ENCODE measurements around the gene MYO9B.

Gene MYO9B

GRCh38 chr19:17110599-17110966, 35.0 kb downstream of the MYO9B start:
- H3K9ac ChIP-seq (ENCODE audit: low read length in 5 of 5) = no peak overlapping the region
- no peaks in the 10 kb centered on the region for H3K27me3 ChIP-seq (ENCODE audit: control insufficient read depth in 5 of 5, insufficient read depth in 4 of 5, low read length in 5 of 5)
- no peak overlapping the region for H3K27ac ChIP-seq (ENCODE audit: low read depth, low read length)
- no peak overlapping the region for H3K4me3 ChIP-seq (ENCODE audit: low read depth in 1 of 5, low read length in 5 of 5)
- H3K4me1 ChIP-seq (ENCODE audit: control insufficient read depth in 5 of 5, insufficient read depth in 5 of 5, low read length in 5 of 5) = peaks cover 6 to 66% (median 45%) of the 10 kb centered on the region in 5 donors
- H3K9me3 ChIP-seq (ENCODE audit: control insufficient read depth in 5 of 5, low read length in 5 of 5) = no peaks in the 10 kb centered on the region
- H3K36me3 ChIP-seq (ENCODE audit: control insufficient read depth in 5 of 5, insufficient read depth in 5 of 5, low read length in 5 of 5) = peaks cover 0 to 35% (median 15%) of the 10 kb centered on the region in 5 donors

- no peaks in the 10 kb centered on the region for H3K27me3 ChIP-seq (ENCODE audit: control insufficient read depth in 5 of 5, insufficient read depth in 4 of 5, low read length in 5 of 5)
- peaks cover 0 to 27% (median 15%) of the 10 kb centered on the region in 5 donors for H3K36me3 ChIP-seq (ENCODE audit: control insufficient read depth in 5 of 5, insufficient read depth in 5 of 5, low read length in 5 of 5)
- peaks cover 6 to 77% (median 51%) of the 10 kb centered on the region in 5 donors for H3K4me1 ChIP-seq (ENCODE audit: control insufficient read depth in 5 of 5, insufficient read depth in 5 of 5, low read length in 5 of 5)
- H3K4me3 ChIP-seq (ENCODE audit: low read depth in 1 of 5, low read length in 5 of 5) = no peak overlapping the region
- H3K9ac ChIP-seq (ENCODE audit: low read length in 5 of 5) = no peak overlapping the region
- no peaks in the 10 kb centered on the region for H3K9me3 ChIP-seq (ENCODE audit: control insufficient read depth in 5 of 5, low read length in 5 of 5)
- H3K27ac ChIP-seq (ENCODE audit: low read depth, low read length) = no peak overlapping the region
These were observed 36.2 kb downstream of the MYO9B start for GRCh38 chr19:17111766-17112165.

GRCh38 chr19:17112271-17112670, 36.7 kb downstream of the MYO9B start:
- H3K4me1 ChIP-seq (ENCODE audit: control insufficient read depth in 5 of 5, insufficient read depth in 5 of 5, low read length in 5 of 5) = peaks cover 6 to 78% (median 53%) of the 10 kb centered on the region in 5 donors
- no peaks in the 10 kb centered on the region for H3K9me3 ChIP-seq (ENCODE audit: control insufficient read depth in 5 of 5, low read length in 5 of 5)
- H3K9ac ChIP-seq (ENCODE audit: low read length in 5 of 5) = peak overlapping the region in 1 of 5 donors; percentile 43
- H3K27ac ChIP-seq (ENCODE audit: low read depth, low read length) = no peak overlapping the region
- peaks cover 0 to 27% (median 14%) of the 10 kb centered on the region in 5 donors for H3K36me3 ChIP-seq (ENCODE audit: control insufficient read depth in 5 of 5, insufficient read depth in 5 of 5, low read length in 5 of 5)
- no peaks in the 10 kb centered on the region for H3K27me3 ChIP-seq (ENCODE audit: control insufficient read depth in 5 of 5, insufficient read depth in 4 of 5, low read length in 5 of 5)
- no peak overlapping the region for H3K4me3 ChIP-seq (ENCODE audit: low read depth in 1 of 5, low read length in 5 of 5)

- Histone ChIP-seq H3K36me3 (ENCODE audit: control insufficient read depth in 5 of 5, insufficient read depth in 5 of 5, low read length in 5 of 5) (peaks cover 0 to 27% (median 13%) of the 10 kb centered on the region in 5 donors), H3K27me3 (ENCODE audit: control insufficient read depth in 5 of 5, insufficient read depth in 4 of 5, low read length in 5 of 5) (no peaks in the 10 kb centered on the region), H3K9me3 (ENCODE audit: control insufficient read depth in 5 of 5, low read length in 5 of 5) (no peaks in the 10 kb centered on the region), H3K4me1 (ENCODE audit: control insufficient read depth in 5 of 5, insufficient read depth in 5 of 5, low read length in 5 of 5) (peaks cover 4 to 78% (median 52%) of the 10 kb centered on the region in 5 donors), H3K27ac (ENCODE audit: low read depth, low read length) (no peak overlapping the region), H3K4me3 (ENCODE audit: low read depth in 1 of 5, low read length in 5 of 5) (no peak overlapping the region), H3K9ac (ENCODE audit: low read length in 5 of 5) (peak overlapping the region in 1 of 5 donors; percentile 43)
These were observed 37.1 kb downstream of the MYO9B start for GRCh38 chr19:17112700-17113099.

- Histone ChIP-seq H3K9ac (ENCODE audit: low read length in 5 of 5) (no peak overlapping the region), H3K4me1 (ENCODE audit: control insufficient read depth in 5 of 5, insufficient read depth in 5 of 5, low read length in 5 of 5) (peaks cover 2 to 72% (median 46%) of the 10 kb centered on the region in 5 donors), H3K36me3 (ENCODE audit: control insufficient read depth in 5 of 5, insufficient read depth in 5 of 5, low read length in 5 of 5) (peaks cover 0 to 27% (median 13%) of the 10 kb centered on the region in 5 donors), H3K4me3 (ENCODE audit: low read depth in 1 of 5, low read length in 5 of 5) (no peak overlapping the region), H3K9me3 (ENCODE audit: control insufficient read depth in 5 of 5, low read length in 5 of 5) (no peaks in the 10 kb centered on the region), H3K27me3 (ENCODE audit: control insufficient read depth in 5 of 5, insufficient read depth in 4 of 5, low read length in 5 of 5) (no peaks in the 10 kb centered on the region), H3K27ac (ENCODE audit: low read depth, low read length) (no peak overlapping the region)
These were observed 37.7 kb downstream of the MYO9B start for GRCh38 chr19:17113127-17113785.

GRCh38 chr19:17114414-17114831, 38.8 kb downstream of the MYO9B start:
- H3K4me1 ChIP-seq (ENCODE audit: control insufficient read depth in 5 of 5, insufficient read depth in 5 of 5, low read length in 5 of 5) = peaks cover 0 to 63% (median 42%) of the 10 kb centered on the region in 5 donors
- no peaks in the 10 kb centered on the region for H3K27me3 ChIP-seq (ENCODE audit: control insufficient read depth in 5 of 5, insufficient read depth in 4 of 5, low read length in 5 of 5)
- no peak overlapping the region for H3K27ac ChIP-seq (ENCODE audit: low read depth, low read length)
- no peak overlapping the region for H3K4me3 ChIP-seq (ENCODE audit: low read depth in 1 of 5, low read length in 5 of 5)
- H3K9ac ChIP-seq (ENCODE audit: low read length in 5 of 5) = no peak overlapping the region
- peaks cover 0 to 25% (median 17%) of the 10 kb centered on the region in 5 donors for H3K36me3 ChIP-seq (ENCODE audit: control insufficient read depth in 5 of 5, insufficient read depth in 5 of 5, low read length in 5 of 5)
- no peaks in the 10 kb centered on the region for H3K9me3 ChIP-seq (ENCODE audit: control insufficient read depth in 5 of 5, low read length in 5 of 5)

GRCh38 chr19:17116996-17117702, 41.6 kb downstream of the MYO9B start:
- peaks cover 0 to 11% (median 6%) of the 10 kb centered on the region in 5 donors for H3K36me3 ChIP-seq (ENCODE audit: control insufficient read depth in 5 of 5, insufficient read depth in 5 of 5, low read length in 5 of 5)
- no peak overlapping the region for H3K9ac ChIP-seq (ENCODE audit: low read length in 5 of 5)
- no peak overlapping the region for H3K4me3 ChIP-seq (ENCODE audit: low read depth in 1 of 5, low read length in 5 of 5)
- H3K9me3 ChIP-seq (ENCODE audit: control insufficient read depth in 5 of 5, low read length in 5 of 5) = no peaks in the 10 kb centered on the region
- no peaks in the 10 kb centered on the region for H3K27me3 ChIP-seq (ENCODE audit: control insufficient read depth in 5 of 5, insufficient read depth in 4 of 5, low read length in 5 of 5)
- no peak overlapping the region for H3K27ac ChIP-seq (ENCODE audit: low read depth, low read length)
- peaks cover 0 to 41% (median 28%) of the 10 kb centered on the region in 5 donors for H3K4me1 ChIP-seq (ENCODE audit: control insufficient read depth in 5 of 5, insufficient read depth in 5 of 5, low read length in 5 of 5)

- Histone ChIP-seq H3K9me3 (ENCODE audit: control insufficient read depth in 5 of 5, low read length in 5 of 5) (no peaks in the 10 kb centered on the region), H3K27ac (ENCODE audit: low read depth, low read length) (no peak overlapping the region), H3K9ac (ENCODE audit: low read length in 5 of 5) (no peak overlapping the region), H3K27me3 (ENCODE audit: control insufficient read depth in 5 of 5, insufficient read depth in 4 of 5, low read length in 5 of 5) (no peaks in the 10 kb centered on the region), H3K36me3 (ENCODE audit: control insufficient read depth in 5 of 5, insufficient read depth in 5 of 5, low read length in 5 of 5) (peaks cover 0 to 10% (median 6%) of the 10 kb centered on the region in 5 donors), H3K4me1 (ENCODE audit: control insufficient read depth in 5 of 5, insufficient read depth in 5 of 5, low read length in 5 of 5) (peaks cover 0 to 23% (median 14%) of the 10 kb centered on the region in 5 donors), H3K4me3 (ENCODE audit: low read depth in 1 of 5, low read length in 5 of 5) (no peak overlapping the region)
These were observed 43.4 kb downstream of the MYO9B start for GRCh38 chr19:17118957-17119356.

- H3K4me1 ChIP-seq (ENCODE audit: control insufficient read depth in 5 of 5, insufficient read depth in 5 of 5, low read length in 5 of 5) = peaks cover 2 to 27% (median 24%) of the 10 kb centered on the region in 5 donors
- H3K36me3 ChIP-seq (ENCODE audit: control insufficient read depth in 5 of 5, insufficient read depth in 5 of 5, low read length in 5 of 5) = peaks cover 0 to 5% (median 3%) of the 10 kb centered on the region in 5 donors
- H3K9me3 ChIP-seq (ENCODE audit: control insufficient read depth in 5 of 5, low read length in 5 of 5) = no peaks in the 10 kb centered on the region
- H3K27ac ChIP-seq (ENCODE audit: low read depth, low read length) = no peak overlapping the region
- H3K9ac ChIP-seq (ENCODE audit: low read length in 5 of 5) = no peak overlapping the region
- H3K27me3 ChIP-seq (ENCODE audit: control insufficient read depth in 5 of 5, insufficient read depth in 4 of 5, low read length in 5 of 5) = no peaks in the 10 kb centered on the region
- no peak overlapping the region for H3K4me3 ChIP-seq (ENCODE audit: low read depth in 1 of 5, low read length in 5 of 5)
These were observed 46.2 kb downstream of the MYO9B start for GRCh38 chr19:17121736-17122293.

GRCh38 chr19:17123041-17123440, 47.5 kb downstream of the MYO9B start:
- Histone ChIP-seq H3K4me1 (ENCODE audit: control insufficient read depth in 5 of 5, insufficient read depth in 5 of 5, low read length in 5 of 5) (peaks cover 2 to 19% (median 17%) of the 10 kb centered on the region in 5 donors), H3K27me3 (ENCODE audit: control insufficient read depth in 5 of 5, insufficient read depth in 4 of 5, low read length in 5 of 5) (no peaks in the 10 kb centered on the region), H3K36me3 (ENCODE audit: control insufficient read depth in 5 of 5, insufficient read depth in 5 of 5, low read length in 5 of 5) (peaks cover 0 to 5% (median 5%) of the 10 kb centered on the region in 5 donors), H3K9me3 (ENCODE audit: control insufficient read depth in 5 of 5, low read length in 5 of 5) (no peaks in the 10 kb centered on the region), H3K27ac (ENCODE audit: low read depth, low read length) (no peak overlapping the region), H3K4me3 (ENCODE audit: low read depth in 1 of 5, low read length in 5 of 5) (no peak overlapping the region), H3K9ac (ENCODE audit: low read length in 5 of 5) (no peak overlapping the region)

Measured in subcutaneous abdominal adipose tissue (tissue), 5 donors.